Activated CD8-positive, alpha-beta memory T cell treated with anti-CD3 and anti-CD28 coated beads for 4 hours (primary cell): ENCODE results near the gene CPO.
A peak's percentile ranks its signal among the peaks of the same experiment; 100 is the strongest.

Experiments used
- DNase-seq, 2 donors: peaks; one replicate each; pipeline ENCODE4 v3.0.0-alpha.2; 2020; ENCODE audit warnings: low read depth in 2 of 2

Gene CPO

GRCh38 chr2:206974551-206974950 lies 35.2 kb downstream of the CPO start:
- no peak for DNase-seq

GRCh38 chr2:206978746-206979145 lies 39.4 kb downstream of the CPO start:
- no peak for DNase-seq

GRCh38 chr2:206979365-206979764 lies 40.0 kb downstream of the CPO start:
- DNase-seq = no peak

- DNase-seq = no peak
These were observed 40.6 kb downstream of the CPO start for GRCh38 chr2:206979922-206980321.

GRCh38 chr2:206980413-206980812 lies 41.1 kb downstream of the CPO start:
- DNase-seq = no peak

- DNase-seq = no peak
These were observed 41.9 kb downstream of the CPO start for GRCh38 chr2:206981086-206981674.

- peak; percentile 2 to 11 for DNase-seq
These were observed 42.5 kb downstream of the CPO start for GRCh38 chr2:206981739-206982340.

GRCh38 chr2:206982360-206982955 lies 43.1 kb downstream of the CPO start:
- DNase-seq = no peak

GRCh38 chr2:206983161-206983859 lies 44.0 kb downstream of the CPO start:
- no peak for DNase-seq

GRCh38 chr2:206984206-206984605 lies 44.9 kb downstream of the CPO start:
- DNase-seq = no peak

- no peak for DNase-seq
These were observed 47.6 kb downstream of the CPO start for GRCh38 chr2:206986943-206987342.

GRCh38 chr2:206987810-206988209 lies 48.5 kb downstream of the CPO start:
- DNase-seq = no peak

- no peak for DNase-seq
These were observed 49.6 kb downstream of the CPO start for GRCh38 chr2:206988884-206989283.

- no peak for DNase-seq
These were observed 50.0 kb downstream of the CPO start for GRCh38 chr2:206989311-206989710.

- no peak for DNase-seq
These were observed 51.0 kb downstream of the CPO start for GRCh38 chr2:206990360-206990759.

GRCh38 chr2:206991070-206991469 lies 51.8 kb downstream of the CPO start:
- DNase-seq = no peak

- DNase-seq = no peak
These were observed 54.1 kb downstream of the CPO start for GRCh38 chr2:206993396-206993911.

- no peak for DNase-seq
These were observed 54.6 kb downstream of the CPO start for GRCh38 chr2:206993964-206994363.

GRCh38 chr2:206996556-206997065 lies 57.3 kb downstream of the CPO start:
- DNase-seq = no peak

- DNase-seq = no peak
These were observed 69.0 kb downstream of the CPO start for GRCh38 chr2:207008105-207008990.

- DNase-seq = no peak
These were observed 73.1 kb downstream of the CPO start for GRCh38 chr2:207012461-207012860.
